Neural cell (in vitro differentiated cells): ENCODE results near the gene TOP1. TPM values are rescaled to one million over a fixed set of nuclear protein-coding genes. Genes with fewer than 3 reads are reported as not detected.

Source experiments
- H2AFZ ChIP-seq: fragments of 200-600, 300-800 bp; sonication (generic), shearing (Covaris generic); 2 replicates; pipeline ENCODE4 v1.6.0; 2014; ENCODE audit warnings: low read depth, mild to moderate bottlenecking, antibody characterized with exemption, low read length, moderate library complexity
- H3F3A ChIP-seq: fragments of 200-600 bp; shearing (Covaris generic); 2 replicates; pipeline ENCODE4 v1.6.1; 2016; ENCODE audit warnings: mild to moderate bottlenecking, moderate library complexity, mixed read lengths, antibody characterized with exemption, low read length; ENCODE audit not compliant: insufficient read depth, poor library complexity, severe bottlenecking
- H3K27ac ChIP-seq: fragments of 200-600, 300-800 bp; sonication (generic), shearing (Covaris generic); 2 replicates; pipeline ENCODE4 v1.5.1; 2014; ENCODE audit warnings: mild to moderate bottlenecking, low read length, moderate library complexity
- H3K27me3 ChIP-seq: fragments of 300-800, 200-600 bp; sonication (generic), shearing (Covaris generic); 2 replicates; pipeline ENCODE4 v1.6.0; 2014; ENCODE audit warnings: mild to moderate bottlenecking, low read depth, low read length, moderate library complexity; ENCODE audit not compliant: insufficient read depth
- H3K36me3 ChIP-seq: fragments of 300-800, 200-600 bp; sonication (generic), shearing (Covaris generic); 2 replicates; pipeline ENCODE4 v1.5.1; 2014; ENCODE audit warnings: mild to moderate bottlenecking, antibody characterized with exemption, low read length, moderate library complexity; ENCODE audit not compliant: insufficient read depth
- H3K4me2 ChIP-seq: fragments of 300-800, 200-600 bp; sonication (generic), shearing (Covaris generic); 2 replicates; pipeline ENCODE4 v1.6.0; 2014; ENCODE audit warnings: mild to moderate bottlenecking, low read length
- H3K4me3 ChIP-seq: fragments of 300-800, 200-600 bp; sonication (generic), shearing (Covaris generic); 2 replicates; pipeline ENCODE4 v1.5.1; 2014; ENCODE audit warnings: mild to moderate bottlenecking, low read length, moderate library complexity
- H3K79me2 ChIP-seq: fragments of 200-600 bp; shearing (Covaris generic); replicated peaks from 2 replicates; pipeline ENCODE4 v1.6.0; 2014; ENCODE audit warnings: mild to moderate bottlenecking, low read length, moderate library complexity; ENCODE audit not compliant: insufficient read depth
- H3K9ac ChIP-seq: fragments of 300-800, 200-600 bp; sonication (generic), shearing (Covaris generic); 2 replicates; pipeline ENCODE4 v1.6.1; 2016; ENCODE audit warnings: mild to moderate bottlenecking, low read length, mixed read lengths
- H3K9me2 ChIP-seq: fragments of 200-600 bp; shearing (Covaris generic); 2 replicates; pipeline ENCODE4 v1.6.1; 2016; ENCODE audit warnings: mild to moderate bottlenecking, low read length, mixed read lengths; ENCODE audit not compliant: insufficient read depth
- H3K9me3 ChIP-seq: fragments of 200-600, 300-800 bp; sonication (generic), shearing (Covaris generic); 2 replicates; pipeline ENCODE4 v1.6.1; 2016; ENCODE audit warnings: mild to moderate bottlenecking, mixed run types, low read length, moderate library complexity, mixed read lengths
- H4K20me1 ChIP-seq: fragments of 200-600 bp; shearing (Covaris generic); 2 replicates; pipeline ENCODE4 v1.6.1; 2016; ENCODE audit warnings: mild to moderate bottlenecking, mixed run types; ENCODE audit not compliant: insufficient read depth
- EP300 ChIP-seq: fragments of 450-650 bp; conservative IDR thresholded peaks from 2 replicates; pipeline ENCODE4 v1.6.1; 2014; ENCODE audit warnings: antibody characterized with exemption, mild to moderate bottlenecking, moderate library complexity; ENCODE audit not compliant: poor library complexity, severe bottlenecking
- EZH2 ChIP-seq: fragments of 200-600, 300-800 bp; shearing (Covaris generic), sonication (generic); IDR thresholded peaks from 2 replicates; pipeline ENCODE4 v1.6.1; 2014; ENCODE audit warnings: antibody characterized with exemption, low read length, borderline replicate concordance, mild to moderate bottlenecking; ENCODE audit not compliant: insufficient read depth, poor library complexity, severe bottlenecking
- MXI1 ChIP-seq: fragments of 450-650 bp; conservative IDR thresholded peaks from 2 replicates; pipeline ENCODE4 v1.6.1; 2014; ENCODE audit warnings: antibody characterized with exemption, mild to moderate bottlenecking; ENCODE audit not compliant: poor library complexity, severe bottlenecking
- POLR2AphosphoS5 ChIP-seq: IDR thresholded peaks from 2 replicates; pipeline ENCODE4 v1.6.1; 2012
- RAD21 ChIP-seq: fragments of 450-650 bp; conservative IDR thresholded peaks from 2 replicates; pipeline ENCODE4 v1.6.1; 2014; ENCODE audit warnings: antibody characterized with exemption, mild to moderate bottlenecking, moderate library complexity
- SMC3 ChIP-seq: fragments of 450-650 bp; conservative IDR thresholded peaks from 2 replicates; pipeline ENCODE4 v1.6.1; 2014; ENCODE audit warnings: antibody characterized with exemption, mild to moderate bottlenecking, moderate library complexity; ENCODE audit not compliant: poor library complexity
- TAF1 ChIP-seq: IDR thresholded peaks from 2 replicates; pipeline ENCODE4 v1.6.1; 2012; ENCODE audit warnings: low read depth
- polyA plus RNA-seq: library from polyadenylated mRNA; depleted of rRNA; stranded (reverse); fragments of >200 nt; gene quantifications from 2 replicates; pipeline ENCODE4 v1.2.3, GENCODE V29; 2014
- TF ChIP-seq, protein P1 (sequence below): IDR thresholded peaks from 2 replicates; pipeline ENCODE4 v1.6.1; 2012; ENCODE audit warnings: borderline replicate concordance
- TF ChIP-seq, protein P2 (sequence below): fragments of 450-650 bp; IDR thresholded peaks from 2 replicates; pipeline ENCODE4 v1.5.1; 2014; ENCODE audit warnings: antibody characterized with exemption, mild to moderate bottlenecking, moderate library complexity; ENCODE audit not compliant: poor library complexity, severe bottlenecking

TOP1 gene
- polyA plus RNA-seq, 1 donor from 2014 or later = 33.2 TPM

DNA sequence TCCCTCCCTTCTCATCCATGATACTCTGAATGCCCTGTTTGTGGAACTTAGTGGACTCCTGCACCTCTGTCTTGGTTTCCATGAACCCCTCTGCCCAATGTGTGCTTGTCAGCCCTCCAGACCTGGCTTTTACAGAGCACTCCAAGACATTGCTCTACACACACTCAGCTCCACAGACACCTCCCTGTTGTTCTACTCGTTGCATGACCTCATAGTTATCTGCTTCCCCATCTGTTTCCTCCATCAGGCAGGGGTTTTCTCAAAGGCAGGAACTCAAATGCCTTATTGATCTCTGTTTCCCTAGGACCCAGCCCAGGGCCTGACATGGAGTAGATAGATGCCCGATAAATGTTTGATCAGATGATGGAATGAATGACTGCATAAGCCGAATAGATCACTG lies 122.0 kb downstream of the TOP1 start:
- H3K4me3 ChIP-seq = no peak overlapping the region
- no peaks in the 10 kb centered on the region for H3K9me2 ChIP-seq
- TF ChIP-seq, protein P1, sequence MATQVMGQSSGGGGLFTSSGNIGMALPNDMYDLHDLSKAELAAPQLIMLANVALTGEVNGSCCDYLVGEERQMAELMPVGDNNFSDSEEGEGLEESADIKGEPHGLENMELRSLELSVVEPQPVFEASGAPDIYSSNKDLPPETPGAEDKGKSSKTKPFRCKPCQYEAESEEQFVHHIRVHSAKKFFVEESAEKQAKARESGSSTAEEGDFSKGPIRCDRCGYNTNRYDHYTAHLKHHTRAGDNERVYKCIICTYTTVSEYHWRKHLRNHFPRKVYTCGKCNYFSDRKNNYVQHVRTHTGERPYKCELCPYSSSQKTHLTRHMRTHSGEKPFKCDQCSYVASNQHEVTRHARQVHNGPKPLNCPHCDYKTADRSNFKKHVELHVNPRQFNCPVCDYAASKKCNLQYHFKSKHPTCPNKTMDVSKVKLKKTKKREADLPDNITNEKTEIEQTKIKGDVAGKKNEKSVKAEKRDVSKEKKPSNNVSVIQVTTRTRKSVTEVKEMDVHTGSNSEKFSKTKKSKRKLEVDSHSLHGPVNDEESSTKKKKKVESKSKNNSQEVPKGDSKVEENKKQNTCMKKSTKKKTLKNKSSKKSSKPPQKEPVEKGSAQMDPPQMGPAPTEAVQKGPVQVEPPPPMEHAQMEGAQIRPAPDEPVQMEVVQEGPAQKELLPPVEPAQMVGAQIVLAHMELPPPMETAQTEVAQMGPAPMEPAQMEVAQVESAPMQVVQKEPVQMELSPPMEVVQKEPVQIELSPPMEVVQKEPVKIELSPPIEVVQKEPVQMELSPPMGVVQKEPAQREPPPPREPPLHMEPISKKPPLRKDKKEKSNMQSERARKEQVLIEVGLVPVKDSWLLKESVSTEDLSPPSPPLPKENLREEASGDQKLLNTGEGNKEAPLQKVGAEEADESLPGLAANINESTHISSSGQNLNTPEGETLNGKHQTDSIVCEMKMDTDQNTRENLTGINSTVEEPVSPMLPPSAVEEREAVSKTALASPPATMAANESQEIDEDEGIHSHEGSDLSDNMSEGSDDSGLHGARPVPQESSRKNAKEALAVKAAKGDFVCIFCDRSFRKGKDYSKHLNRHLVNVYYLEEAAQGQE = no peak
- TF ChIP-seq POLR2AphosphoS5 (no peak), SMC3 (no peak), TAF1 (no peak), EP300 (no peak), EZH2 (no peak)
- H3K79me2 ChIP-seq = peaks cover 97% of the 10 kb centered on the region
- no peaks in the 10 kb centered on the region for H3K9me3 ChIP-seq
- no peaks in the 10 kb centered on the region for H3K27me3 ChIP-seq
- no peaks in the 10 kb centered on the region for H3K36me3 ChIP-seq
- H3K4me2 ChIP-seq = no peak overlapping the region
- H3K27ac ChIP-seq = no peak overlapping the region
- H3F3A ChIP-seq = no peaks in the 10 kb centered on the region
- no peak overlapping the region for H3K9ac ChIP-seq
- peaks cover 33% of the 10 kb centered on the region for H4K20me1 ChIP-seq
- H2AFZ ChIP-seq = no peak overlapping the region

DNA sequence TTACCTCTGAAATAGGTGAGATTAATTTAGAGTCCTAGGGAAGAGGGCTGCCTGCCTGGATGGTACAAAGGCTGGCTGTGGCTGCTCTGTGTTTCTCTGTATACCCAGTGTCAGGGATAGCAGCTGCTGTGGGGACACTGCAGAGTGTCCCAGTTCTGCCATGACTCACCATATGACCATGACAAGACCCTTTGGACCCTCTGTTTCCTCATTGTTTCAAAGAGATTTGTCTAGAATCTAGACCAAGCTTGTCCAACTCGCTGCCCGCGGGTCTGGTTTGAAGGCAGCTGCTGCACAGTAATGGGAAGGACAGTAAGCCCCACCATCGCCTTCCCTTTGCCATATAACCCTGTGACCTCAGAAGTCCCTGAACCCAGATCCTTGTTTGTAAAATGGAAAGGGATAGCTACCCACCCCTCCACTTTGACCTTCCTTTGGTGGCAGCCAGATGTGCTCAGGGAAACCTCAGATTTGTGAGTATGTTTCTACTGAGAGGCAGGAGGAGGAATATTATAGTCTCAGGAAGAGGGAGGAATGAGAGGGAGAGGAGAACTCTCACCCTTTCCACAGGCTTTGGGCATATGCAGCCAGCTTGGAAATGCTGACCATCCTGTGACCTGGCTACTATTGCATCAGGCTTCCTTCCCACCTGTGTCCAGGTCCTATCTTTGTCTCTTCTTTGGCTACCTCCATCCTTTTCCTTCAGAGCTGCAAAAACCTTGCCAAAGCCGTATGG lies 122.7 kb downstream of the TOP1 start:
- H3K36me3 ChIP-seq = no peaks in the 10 kb centered on the region
- H4K20me1 ChIP-seq = peaks cover 26% of the 10 kb centered on the region
- no peak overlapping the region for H3K27ac ChIP-seq
- no peak overlapping the region for H2AFZ ChIP-seq
- H3K79me2 ChIP-seq = peaks cover 96% of the 10 kb centered on the region
- H3K9me2 ChIP-seq = no peaks in the 10 kb centered on the region
- H3K4me2 ChIP-seq = no peak overlapping the region
- H3K9ac ChIP-seq = no peak overlapping the region
- H3K4me3 ChIP-seq = no peak overlapping the region
- H3K27me3 ChIP-seq = no peaks in the 10 kb centered on the region
- H3F3A ChIP-seq = no peaks in the 10 kb centered on the region
- no peaks in the 10 kb centered on the region for H3K9me3 ChIP-seq
- TF ChIP-seq POLR2AphosphoS5 (no peak), EP300 (no peak), TAF1 (no peak), SMC3 (no peak), EZH2 (no peak), MXI1 (no peak), RAD21 (no peak)
- TF ChIP-seq, protein P1 = no peak
- TF ChIP-seq, protein P2, sequence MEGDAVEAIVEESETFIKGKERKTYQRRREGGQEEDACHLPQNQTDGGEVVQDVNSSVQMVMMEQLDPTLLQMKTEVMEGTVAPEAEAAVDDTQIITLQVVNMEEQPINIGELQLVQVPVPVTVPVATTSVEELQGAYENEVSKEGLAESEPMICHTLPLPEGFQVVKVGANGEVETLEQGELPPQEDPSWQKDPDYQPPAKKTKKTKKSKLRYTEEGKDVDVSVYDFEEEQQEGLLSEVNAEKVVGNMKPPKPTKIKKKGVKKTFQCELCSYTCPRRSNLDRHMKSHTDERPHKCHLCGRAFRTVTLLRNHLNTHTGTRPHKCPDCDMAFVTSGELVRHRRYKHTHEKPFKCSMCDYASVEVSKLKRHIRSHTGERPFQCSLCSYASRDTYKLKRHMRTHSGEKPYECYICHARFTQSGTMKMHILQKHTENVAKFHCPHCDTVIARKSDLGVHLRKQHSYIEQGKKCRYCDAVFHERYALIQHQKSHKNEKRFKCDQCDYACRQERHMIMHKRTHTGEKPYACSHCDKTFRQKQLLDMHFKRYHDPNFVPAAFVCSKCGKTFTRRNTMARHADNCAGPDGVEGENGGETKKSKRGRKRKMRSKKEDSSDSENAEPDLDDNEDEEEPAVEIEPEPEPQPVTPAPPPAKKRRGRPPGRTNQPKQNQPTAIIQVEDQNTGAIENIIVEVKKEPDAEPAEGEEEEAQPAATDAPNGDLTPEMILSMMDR = no peak
